Heart right ventricle (tissue), 16 donors: ENCODE results near the gene SEMA3D. TPM values are rescaled to one million over a fixed set of nuclear protein-coding genes. Genes with fewer than 3 reads are reported as not detected.

Experiments
- ATAC-seq, 8 donors: fragments of 200-7000 bp; cut with Tn5 transposase; one replicate each; pipeline ENCODE4 v1.9.1; 2020; ENCODE audit warnings: mild to moderate bottlenecking in 8 of 8, moderate library complexity in 8 of 8, moderate number of reproducible peaks in 1 of 8
- DNase-seq, 2 donors: peaks; one replicate each; pipeline ENCODE4 v3.0.0-alpha.2; 2020
- H3K27ac ChIP-seq, 10 donors: fragments of 200-600 bp; sonication (generic) in 2 of 10; one replicate each; pipeline versions ENCODE4 v1.5.0 to v1.8.0; 2020 to 2022; ENCODE audit warnings: mild to moderate bottlenecking in 3 of 10
- H3K27me3 ChIP-seq, 7 donors: fragments of 200-600 bp; one replicate each; pipeline ENCODE4 v1.8.0; 2021 to 2022; ENCODE audit warnings: mild to moderate bottlenecking in 2 of 7
- H3K36me3 ChIP-seq, 9 donors: fragments of 200-600 bp; sonication (generic) in 1 of 9; one replicate each; pipeline versions ENCODE4 v1.5.0 to v1.8.0; 2020 to 2022; ENCODE audit warnings: mild to moderate bottlenecking in 2 of 9
- H3K4me1 ChIP-seq, 9 donors: fragments of 200-600 bp; sonication (generic) in 1 of 9; one replicate each; pipeline versions ENCODE4 v1.5.0 to v1.8.0; 2020 to 2022; ENCODE audit warnings: mild to moderate bottlenecking in 4 of 9
- H3K4me3 ChIP-seq, 10 donors: fragments of 200-600 bp; sonication (generic) in 2 of 10; one replicate each; pipeline versions ENCODE4 v1.5.0 to v1.8.0; 2020 to 2022; ENCODE audit warnings: mild to moderate bottlenecking in 7 of 10, moderate library complexity in 2 of 10
- H3K9me3 ChIP-seq, 11 donors: fragments of 200-600 bp in 10 of 11; sonication (generic) in 2 of 11; one replicate each; pipeline versions ENCODE4 v1.5.0 to v1.8.0; 2013 to 2022; ENCODE audit warnings: mild to moderate bottlenecking in 2 of 11, control low read depth in 1 of 11, moderate library complexity in 1 of 11
- WGBS, 2 donors: extraction: QIAGEN DNeasy Blood & Tissue Kit; methylation state at CpG; one replicate each; pipeline ENCODE4 v1.1.7; 2013; ENCODE audit warnings: inconsistent platforms in 1 of 2; 5-methylcytosine and 5-hydroxymethylcytosine counted together
- intact Hi-C, 10 donors: fragments of 100-400 bp; cut with DNase I; formaldehyde crosslinking; loops; one replicate each; pipeline versions ENCODE4 v1.11.1 to v1.14.2; 2022
- polyA plus RNA-seq, 2 donors: library from polyadenylated mRNA; stranded (reverse); fragments of 200-250 nt; gene quantifications; one replicate each; pipeline ENCODE4 v1.2.3, GENCODE V29; 2013
- total RNA-seq, 10 donors: library from RNA; stranded (reverse); fragmentation: NEBNext Ultra II Directional in 3 of 10; extraction: Animal tissue kit (Norgen Biotek cat#: 25700) in 3 of 10; gene quantifications; one replicate each; pipeline versions ENCODE4 v1.2.1 to v1.2.4, GENCODE V29; 2021 to 2023
- TF ChIP-seq, protein P1 (sequence below), 9 donors: fragments of 200-600 bp; sonication (generic) in 2 of 9; IDR thresholded peaks; one replicate each; pipeline versions ENCODE4 v1.5.0 to v1.8.0; 2021 to 2022; ENCODE audit warnings: antibody characterized with exemption in 9 of 9, mild to moderate bottlenecking in 5 of 9, moderate library complexity in 1 of 9
- donor health status: Arrhythmogenic right ventricular cardiomyopathy.
- donor health status: ischemic (EF 13 %, LVEDD 7.1; RV severe dilation, severe dysfunction).
- donor health status: healthy with polysubstance abuse.
- donor health status: DM: no; HTN: yes; CAD: no.
- donor health status: DM: no; HTN: no; CAD: no.
- donor health status: ischemic (EF 25% LVEDD 6.9; RV normal size, moderate dysfunction).
- donor health status: ischemic (EF 25% LVEDD 5.7; RV mildly dilated, moderate dysfunction).
- donor health status: healthy.
- donor health status: DM: yes; HTN: yes; CAD: no.
- donor health status: Ischemic cardiomyopathy.
- donor health status: ischemic (EF 35%, LVEDD 5.7; RV mildly dilated, moderate dysfunction).
- donor health status: nonischemic (EF 11% LVEDD 7.7; RV severe dilation, severe dysfunction).
- donor health status: DM: yes; HTN: yes; CAD: no.
- donor health status: PGD.
- donor health status: ischemic (EF 29% LVEDD 5.4; RV normal size, mild dysfunction).
- donor health status: nonischemic (EF 23%, LVEDD 6.1; RV moderate dilation, normal function).

Gene SEMA3D
- total and polyA plus RNA-seq, 12 donors: 0.10 to 3.5 (median 0.86) TPM

DNA sequence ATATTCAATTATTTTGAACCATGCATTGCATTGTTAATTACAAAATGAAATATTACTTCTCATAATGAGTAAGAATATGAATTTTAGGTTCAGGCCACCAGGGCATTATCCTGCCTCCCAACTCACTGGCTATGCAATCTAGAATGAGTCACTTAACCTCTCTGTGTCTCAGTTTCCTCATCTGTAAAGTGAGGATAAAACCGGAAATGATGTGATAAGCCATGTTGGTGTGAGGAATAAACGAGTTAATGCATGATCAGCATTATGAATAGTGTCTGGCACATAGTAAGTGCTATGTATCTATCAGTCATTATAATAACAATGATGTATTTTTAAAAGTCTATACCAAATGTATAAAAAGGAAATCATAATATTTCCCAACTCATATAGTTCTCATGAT, 85.5 kb downstream of the SEMA3D start:
- H3K36me3 ChIP-seq: no peaks in the 10 kb centered on the region

DNA sequence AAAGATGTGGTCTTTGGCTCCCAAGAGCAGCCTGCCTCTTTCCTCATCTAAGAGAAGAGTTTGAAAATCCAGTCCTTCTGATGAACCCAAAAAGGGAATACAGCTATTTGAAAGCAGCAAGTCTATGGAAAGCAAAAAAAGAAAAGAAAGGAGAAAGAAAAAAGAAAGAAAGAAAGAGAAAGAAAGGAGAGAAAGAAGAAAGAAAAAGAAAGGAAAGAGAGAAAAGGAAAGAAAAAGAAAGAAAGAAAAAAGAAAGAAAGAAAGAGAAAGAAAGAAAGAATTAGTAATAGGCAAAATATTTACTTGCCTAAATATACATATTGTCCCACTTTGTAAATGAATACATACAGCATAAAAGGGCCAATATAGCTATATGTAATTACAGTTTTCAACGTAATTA, 89.0 kb downstream of the SEMA3D start:
- 85 to 89% methylated on average over 1 of the region's 1 CpG for WGBS, 2 donors
- H3K36me3 ChIP-seq: no peaks in the 10 kb centered on the region
- intact Hi-C loops: no loop called here
- TF ChIP-seq, protein P1, sequence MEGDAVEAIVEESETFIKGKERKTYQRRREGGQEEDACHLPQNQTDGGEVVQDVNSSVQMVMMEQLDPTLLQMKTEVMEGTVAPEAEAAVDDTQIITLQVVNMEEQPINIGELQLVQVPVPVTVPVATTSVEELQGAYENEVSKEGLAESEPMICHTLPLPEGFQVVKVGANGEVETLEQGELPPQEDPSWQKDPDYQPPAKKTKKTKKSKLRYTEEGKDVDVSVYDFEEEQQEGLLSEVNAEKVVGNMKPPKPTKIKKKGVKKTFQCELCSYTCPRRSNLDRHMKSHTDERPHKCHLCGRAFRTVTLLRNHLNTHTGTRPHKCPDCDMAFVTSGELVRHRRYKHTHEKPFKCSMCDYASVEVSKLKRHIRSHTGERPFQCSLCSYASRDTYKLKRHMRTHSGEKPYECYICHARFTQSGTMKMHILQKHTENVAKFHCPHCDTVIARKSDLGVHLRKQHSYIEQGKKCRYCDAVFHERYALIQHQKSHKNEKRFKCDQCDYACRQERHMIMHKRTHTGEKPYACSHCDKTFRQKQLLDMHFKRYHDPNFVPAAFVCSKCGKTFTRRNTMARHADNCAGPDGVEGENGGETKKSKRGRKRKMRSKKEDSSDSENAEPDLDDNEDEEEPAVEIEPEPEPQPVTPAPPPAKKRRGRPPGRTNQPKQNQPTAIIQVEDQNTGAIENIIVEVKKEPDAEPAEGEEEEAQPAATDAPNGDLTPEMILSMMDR (IDR thresholded peaks at IDR 0.05): no peak
- H3K27ac ChIP-seq: no peak overlapping the region
- no peaks in the 10 kb centered on the region for H3K27me3 ChIP-seq
- DNase-seq (no peak), ATAC-seq (no peak)
- no peak overlapping the region for H3K4me3 ChIP-seq
- H3K4me1 ChIP-seq: peaks cover 0 to 31% (median 7%) of the 10 kb centered on the region in 9 donors
- no peaks in the 10 kb centered on the region for H3K9me3 ChIP-seq

More for the DNA sequence above, 85.5 kb downstream of the SEMA3D start:
- ATAC-seq (no peak), DNase-seq (no peak)
- H3K4me3 ChIP-seq: no peak overlapping the region
- H3K27ac ChIP-seq: no peak overlapping the region
- intact Hi-C loops: loop anchor here in 2 of 10 donors (5.0 to 10.0 kb wide), 2 partner anchors 39 to 83 kb away; partner anchors contain the start of gene SEMA3D (in 1 of the 2)
- peaks cover 0 to 34% (median 15%) of the 10 kb centered on the region in 9 donors for H3K4me1 ChIP-seq
- H3K27me3 ChIP-seq: no peaks in the 10 kb centered on the region
- WGBS, 2 donors: 74 to 77% methylated on average over 2 of the region's 2 CpGs
- TF ChIP-seq, protein P1 (IDR thresholded peaks at IDR 0.05): no peak
- H3K9me3 ChIP-seq: no peaks in the 10 kb centered on the region

DNA sequence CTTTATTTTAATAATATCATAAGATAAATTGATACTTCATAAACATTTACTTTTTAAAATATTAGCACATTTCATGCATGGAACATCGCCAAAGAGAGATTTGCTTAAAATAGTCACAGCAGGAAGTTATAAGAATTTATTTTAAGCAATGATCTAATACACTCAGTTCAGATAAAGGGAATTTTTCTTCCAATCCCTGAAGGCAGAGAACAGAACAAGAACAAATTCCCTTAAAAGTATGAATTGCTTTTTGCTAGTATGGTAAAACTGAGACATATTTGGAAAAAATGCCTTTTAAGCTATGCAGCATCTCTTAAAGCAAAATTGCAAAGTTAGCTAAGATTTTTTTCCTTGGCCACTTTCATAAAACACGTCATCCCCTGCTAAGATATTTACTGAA, 91.0 kb downstream of the SEMA3D start:
- DNase-seq: no peak
- ATAC-seq: peak in 5 of 8 donors; percentile 38 to 78 (median 66)
- intact Hi-C loops: no loop called here
- peak overlapping the region in 1 of 10 donors; percentile 0 for H3K27ac ChIP-seq
- H3K36me3 ChIP-seq: no peaks in the 10 kb centered on the region
- 36 to 39% methylated on average over 2 of the region's 2 CpGs for WGBS, 2 donors
- no peak overlapping the region for H3K4me3 ChIP-seq
- TF ChIP-seq, protein P1 (IDR thresholded peaks at IDR 0.05): no peak
- peaks cover 0 to 25% (median 7%) of the 10 kb centered on the region in 9 donors for H3K4me1 ChIP-seq
- no peaks in the 10 kb centered on the region for H3K9me3 ChIP-seq
- H3K27me3 ChIP-seq: no peaks in the 10 kb centered on the region

DNA sequence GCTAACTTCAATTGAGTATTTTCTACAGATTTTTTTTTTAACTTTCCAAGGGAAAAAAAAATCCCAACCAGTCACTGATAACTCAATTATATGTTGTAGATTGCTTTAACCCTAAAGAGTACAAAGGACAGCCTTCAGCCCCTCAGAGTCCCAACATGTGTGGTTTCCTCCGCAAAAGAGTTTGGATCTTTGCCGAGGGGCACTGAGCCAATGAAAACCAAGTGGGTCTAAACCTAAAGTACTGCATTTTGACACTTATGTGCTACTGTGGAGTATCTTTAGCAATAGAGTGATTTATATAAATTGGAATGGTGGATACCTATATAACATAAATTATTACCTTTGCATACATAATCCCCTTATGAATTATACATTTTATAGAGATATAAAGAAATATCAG, 91.5 kb downstream of the SEMA3D start:
- intact Hi-C loops: no loop called here
- ATAC-seq (peak in 4 of 8 donors; percentile 26 to 72 (median 45)), DNase-seq (peak; percentile 15 to 36)
- Histone ChIP-seq H3K9me3 (no peaks in the 10 kb centered on the region), H3K4me1 (peaks cover 0 to 25% (median 7%) of the 10 kb centered on the region in 9 donors), H3K27ac (peak overlapping the region in 1 of 10 donors; percentile 0), H3K27me3 (no peaks in the 10 kb centered on the region), H3K4me3 (no peak overlapping the region), H3K36me3 (no peaks in the 10 kb centered on the region)
- WGBS, 2 donors: 37 to 57% methylated on average over 2 of the region's 2 CpGs
- TF ChIP-seq, protein P1 (IDR thresholded peaks at IDR 0.05): no peak
